GM19467 (cell line): ENCODE results near the gene DIAPH3.
"Not testable (repeated sequence)": the region's sequence is repeated elsewhere in the genome, so short reads cannot be mapped to it uniquely, and the experiment has no call there.

Source experiments
- ATAC-seq: cut with Tn5 transposase; IDR thresholded peaks from one replicate; pipeline ENCODE4 v1.9.1; 2021; ENCODE audit warnings: mild to moderate bottlenecking, moderate library complexity; ENCODE audit not compliant: unreplicated experiment

The DIAPH3 gene

DNA sequence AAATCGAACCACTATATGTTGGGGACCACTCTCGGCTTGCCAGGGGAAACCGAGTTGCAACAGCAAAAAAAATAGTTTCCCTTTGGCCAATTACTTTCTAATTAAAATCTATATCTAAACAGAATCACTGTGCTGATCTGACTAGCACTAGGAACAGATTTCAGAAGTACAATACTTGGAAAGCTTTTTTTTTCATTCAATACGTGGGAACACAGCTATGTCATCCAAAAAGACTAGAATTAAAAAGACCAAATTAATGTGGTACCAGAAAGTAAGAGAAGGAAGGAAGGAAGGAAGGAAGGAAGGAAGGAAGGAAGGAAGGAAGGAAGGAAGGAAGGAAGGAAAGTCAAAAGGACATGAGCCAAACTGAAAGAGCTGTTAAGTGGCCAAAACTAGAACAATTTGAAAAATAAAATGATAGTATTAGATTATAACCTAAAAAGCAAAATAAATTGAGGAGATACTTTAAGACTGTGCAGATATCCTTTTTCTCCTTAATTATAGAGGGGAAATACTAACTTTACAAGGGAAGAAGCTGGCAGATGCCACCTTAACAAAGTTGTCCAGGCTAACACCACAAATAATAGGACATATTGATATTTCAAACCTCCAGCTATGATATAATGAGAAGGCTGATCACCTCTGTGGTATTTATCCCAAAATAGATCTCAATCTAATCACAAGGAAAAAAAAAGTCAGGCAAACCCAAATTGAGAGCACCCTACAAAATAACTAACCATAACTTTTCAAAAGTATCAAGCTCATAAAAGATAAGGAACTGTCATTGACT, 63.9 kb downstream of the DIAPH3 start:
- no peak for ATAC-seq

GRCh38 chr13:60095300-60095699, 68.4 kb downstream of the DIAPH3 start:
- ATAC-seq = no peak

GRCh38 chr13:60094385-60095088, 69.2 kb downstream of the DIAPH3 start:
- ATAC-seq = no peak

DNA sequence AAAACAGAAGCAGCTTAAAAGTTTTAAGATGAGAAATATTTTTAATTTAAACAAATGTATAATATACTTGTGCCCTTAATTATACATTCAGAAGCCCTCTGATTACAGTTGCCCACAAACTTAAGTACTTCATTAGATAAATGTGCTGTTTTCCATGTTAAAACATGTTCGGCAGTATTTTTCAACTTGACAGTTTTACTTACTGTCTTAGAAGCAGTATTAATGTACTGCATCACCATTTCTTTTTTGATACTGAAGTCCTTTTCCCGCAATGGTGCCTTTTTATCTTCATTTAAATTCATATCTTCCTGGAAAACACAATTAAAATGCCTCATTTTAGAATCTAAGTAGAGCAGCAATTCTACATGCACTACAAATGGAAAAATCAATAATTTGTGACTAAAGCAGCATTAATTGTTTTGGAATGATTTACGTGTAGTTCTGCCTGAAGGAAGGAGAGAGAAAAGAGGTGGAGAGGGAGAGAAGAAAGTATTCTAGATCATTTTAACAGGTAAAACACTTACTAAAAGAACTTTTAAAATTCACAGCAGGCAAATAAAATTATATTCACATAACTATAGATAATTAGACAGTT, 70.2 kb downstream of the DIAPH3 start:
- no peak for ATAC-seq

DNA sequence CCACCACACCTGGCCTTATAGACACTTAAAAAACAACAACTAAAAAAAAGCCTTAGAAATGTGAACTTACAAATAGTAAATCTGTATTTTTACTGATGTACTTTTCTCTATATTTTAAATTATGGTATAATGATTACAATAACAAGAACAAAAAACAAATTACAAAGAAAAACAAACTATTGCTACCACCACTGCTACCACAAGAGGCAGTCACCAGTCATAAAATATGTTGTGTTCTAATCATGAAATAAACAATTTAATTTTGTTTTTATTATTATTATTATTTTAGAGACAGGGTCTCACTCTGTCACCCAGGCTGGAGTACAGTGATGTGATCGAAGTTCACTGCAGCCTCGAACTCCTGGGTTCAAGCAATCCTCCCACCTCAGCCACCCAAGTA, 72.2 kb downstream of the DIAPH3 start:
- ATAC-seq = no peak

DNA sequence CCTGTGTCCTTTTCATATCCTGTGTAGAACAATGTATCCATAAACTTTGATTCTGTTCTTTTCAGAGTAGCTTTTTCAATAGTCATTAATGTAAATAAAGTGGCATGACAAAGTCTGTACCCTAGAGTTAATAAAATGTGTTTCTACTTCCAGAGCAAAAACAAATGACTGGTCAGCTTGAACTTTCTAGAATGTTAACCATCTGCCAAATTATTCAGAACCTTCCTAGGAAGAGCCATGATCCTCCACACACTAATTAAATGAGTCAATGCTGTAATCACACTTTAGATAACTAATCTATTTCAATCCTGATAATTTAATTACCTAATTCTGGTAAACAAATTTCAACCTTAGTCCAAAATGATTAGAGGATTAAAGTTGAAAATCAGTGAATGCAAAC, 73.2 kb downstream of the DIAPH3 start:
- ATAC-seq = no peak

- ATAC-seq = not testable (repeated sequence)
Observed at GRCh38 chr13:60083780-60084179, 79.9 kb downstream of the DIAPH3 start.

DNA sequence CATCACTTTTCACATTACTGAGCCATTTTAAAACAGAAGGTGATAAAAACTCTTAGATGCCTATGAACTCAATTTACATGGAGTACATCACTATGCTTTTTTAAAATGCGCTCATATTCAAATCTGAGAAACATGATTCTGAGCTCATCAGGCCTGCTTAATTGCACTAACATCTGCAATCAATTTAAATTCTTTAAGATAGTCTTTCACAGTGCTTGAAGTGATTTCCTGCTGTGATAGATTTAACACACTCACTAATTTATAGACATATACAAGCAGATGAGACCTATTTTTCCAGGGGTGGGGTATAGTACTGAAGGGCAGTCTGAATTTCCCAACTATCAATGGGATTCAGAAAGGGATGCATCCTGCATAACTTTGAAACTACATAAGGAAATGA, 82.9 kb downstream of the DIAPH3 start:
- ATAC-seq = no peak

- no peak for ATAC-seq
Observed at GRCh38 chr13:60078226-60078625, 85.5 kb downstream of the DIAPH3 start.

DNA sequence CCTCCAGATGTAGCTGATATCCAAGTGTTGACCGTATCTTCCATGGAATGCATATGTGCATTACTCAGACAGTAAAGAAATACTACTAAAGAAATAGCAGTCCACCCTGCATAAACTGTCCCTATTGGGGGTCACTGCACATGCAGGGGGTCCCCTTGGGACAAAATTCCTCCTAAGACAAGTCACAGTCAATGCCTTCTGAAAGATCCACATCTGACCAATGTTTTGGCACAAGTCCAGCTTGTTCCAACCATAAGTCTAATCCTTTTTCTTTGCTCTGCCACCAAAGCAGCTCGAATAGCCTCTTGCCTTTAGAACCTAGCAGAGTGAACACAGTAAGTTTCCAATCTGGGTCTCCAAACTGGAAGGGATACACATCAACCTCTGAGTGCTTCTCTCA, 87.9 kb downstream of the DIAPH3 start:
- ATAC-seq = no peak

- no peak for ATAC-seq
Observed at GRCh38 chr13:60074397-60074796, 89.3 kb downstream of the DIAPH3 start.

- no peak for ATAC-seq
Observed at GRCh38 chr13:60066226-60066625, 97.5 kb downstream of the DIAPH3 start.

- ATAC-seq = no peak
Observed at GRCh38 chr13:60062502-60062901, 101.2 kb downstream of the DIAPH3 start.

DNA sequence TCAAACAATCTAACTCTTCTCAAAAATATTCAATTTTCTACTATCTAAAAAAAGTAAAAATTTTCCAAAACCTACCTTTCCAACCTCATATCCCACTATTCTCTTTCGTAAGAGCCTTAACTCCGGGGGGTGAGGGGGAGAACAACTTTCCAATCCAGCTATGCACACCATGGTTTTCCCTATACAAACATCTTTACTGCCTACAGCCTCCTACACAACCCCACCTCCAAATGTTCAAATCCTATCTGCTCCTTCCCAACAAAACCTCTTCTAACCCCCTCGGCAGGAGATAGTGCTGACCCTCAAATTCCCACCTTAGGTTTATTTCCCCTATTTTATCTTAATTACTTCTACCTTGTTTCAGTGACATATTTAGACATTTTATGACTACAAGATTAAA, 102.0 kb downstream of the DIAPH3 start:
- ATAC-seq = no peak

GRCh38 chr13:60051754-60052285, 111.9 kb downstream of the DIAPH3 start:
- ATAC-seq = no peak

- not testable (repeated sequence) for ATAC-seq
Observed at GRCh38 chr13:60048353-60048752, 115.4 kb downstream of the DIAPH3 start.

DNA sequence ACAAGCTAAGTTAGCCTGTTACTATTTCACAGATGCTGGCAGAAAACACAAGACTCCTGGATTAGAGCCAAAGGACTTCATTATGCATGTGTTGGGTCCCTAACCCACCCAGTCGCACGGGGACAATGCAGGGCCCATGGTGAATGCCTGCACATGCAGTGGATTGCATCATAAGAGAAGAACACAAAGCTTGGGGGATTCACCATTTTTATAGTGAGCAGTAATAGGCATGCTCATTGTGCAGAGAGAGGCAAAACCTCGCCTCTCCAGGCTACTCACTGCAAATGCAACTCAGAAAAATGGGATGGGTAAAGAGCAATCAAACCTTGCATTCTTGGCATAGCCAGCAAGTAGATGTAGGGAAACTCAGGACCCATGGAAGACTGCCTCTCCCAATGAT, 115.8 kb downstream of the DIAPH3 start:
- ATAC-seq = no peak

GRCh38 chr13:60044321-60044720, 119.4 kb downstream of the DIAPH3 start:
- no peak for ATAC-seq

GRCh38 chr13:60043262-60043661, 120.5 kb downstream of the DIAPH3 start:
- no peak for ATAC-seq

- not testable (repeated sequence) for ATAC-seq
Observed at GRCh38 chr13:60040668-60041067, 123.1 kb downstream of the DIAPH3 start.

- ATAC-seq = no peak
Observed at GRCh38 chr13:60035874-60036273, 127.9 kb downstream of the DIAPH3 start.

DNA sequence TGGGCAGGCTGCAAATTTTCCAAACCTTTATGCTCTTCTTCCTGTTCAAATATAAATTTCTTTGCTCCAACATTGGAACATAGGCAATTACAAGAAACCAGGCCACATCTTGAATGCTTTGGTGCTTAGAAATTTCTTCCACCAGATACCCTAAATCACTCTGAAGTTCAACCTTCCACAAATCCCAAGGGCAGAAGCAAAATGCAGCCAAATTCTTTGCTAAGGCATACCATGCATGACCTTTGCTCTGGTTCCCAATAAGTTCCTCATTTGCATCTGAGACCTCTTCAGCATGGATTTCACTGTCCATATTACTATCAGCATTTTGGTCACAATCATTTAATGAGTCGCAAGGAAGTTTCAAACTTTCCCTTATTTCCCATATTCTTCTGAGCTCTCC, 130.9 kb downstream of the DIAPH3 start:
- ATAC-seq = no peak
